ENCODE data around the gene SUGCT. TPM values are rescaled to one million over a fixed set of nuclear protein-coding genes. Genes with fewer than 3 reads are reported as not detected.

SUGCT gene
- total RNA-seq, 3 donors from 2014 or later: 7.6 to 19.1 (median 10.1) TPM

- no peak overlapping the region for H3K4me3 ChIP-seq
- TF ChIP-seq CTCF (IDR thresholded peaks at IDR 0.05): no peak
- intact Hi-C loops (cut with DNase I, micrococcal nuclease): loop anchor here in 1 of 2 donors (10.0 kb wide), 2 partner anchors 57 to 457 kb away; no protein-coding TSS in a partner anchor
- peaks cover 25% of the 10 kb centered on the region for H3K4me1 ChIP-seq (ENCODE audit: low read depth)
- ATAC-seq (peak; percentile 82), DNase-seq (peak in 1 of 3 donors; percentile 12)
- no peaks in the 10 kb centered on the region for H3K9me3 ChIP-seq
- H3K36me3 ChIP-seq (ENCODE audit: low read depth): no peaks in the 10 kb centered on the region
These were observed 747.4 kb downstream of the SUGCT start for GRCh38 chr7:40882071-40882658.

GRCh38 chr7:40883826-40884225 is 749.0 kb downstream of the SUGCT start:
- intact Hi-C loops (cut with DNase I, micrococcal nuclease): loop anchor here in 1 of 2 donors (10.0 kb wide), 2 partner anchors 59 to 459 kb away; no protein-coding TSS in a partner anchor
- TF ChIP-seq CTCF (IDR thresholded peaks at IDR 0.05): no peak
- H3K4me3 ChIP-seq: no peak overlapping the region
- H3K9me3 ChIP-seq: no peaks in the 10 kb centered on the region
- peaks cover 27% of the 10 kb centered on the region for H3K4me1 ChIP-seq (ENCODE audit: low read depth)
- no peak for ATAC-seq
- no peaks in the 10 kb centered on the region for H3K36me3 ChIP-seq (ENCODE audit: low read depth)
- no peak for DNase-seq

GRCh38 chr7:40884241-40884640 is 749.4 kb downstream of the SUGCT start:
- H3K9me3 ChIP-seq: no peaks in the 10 kb centered on the region
- no peak for TF ChIP-seq CTCF (IDR thresholded peaks at IDR 0.05)
- ATAC-seq (no peak), DNase-seq (no peak)
- no peaks in the 10 kb centered on the region for H3K36me3 ChIP-seq (ENCODE audit: low read depth)
- no peak overlapping the region for H3K4me3 ChIP-seq
- intact Hi-C loops (cut with DNase I, micrococcal nuclease): loop anchor here in 1 of 2 donors (10.0 kb wide), 2 partner anchors 59 to 459 kb away; no protein-coding TSS in a partner anchor
- H3K4me1 ChIP-seq (ENCODE audit: low read depth): peaks cover 30% of the 10 kb centered on the region

- DNase-seq: no peak
- TF ChIP-seq CTCF (IDR thresholded peaks at IDR 0.05): no peak
- Histone ChIP-seq H3K36me3 (ENCODE audit: low read depth) (no peaks in the 10 kb centered on the region), H3K9me3 (peaks cover 1% of the 10 kb centered on the region), H3K4me3 (no peak overlapping the region), H3K4me1 (ENCODE audit: low read depth) (peaks cover 22% of the 10 kb centered on the region)
- intact Hi-C loops (cut with DNase I, micrococcal nuclease): loop anchor here in 1 of 2 donors (10.0 kb wide), 2 partner anchors 61 to 461 kb away; no protein-coding TSS in a partner anchor
- ATAC-seq: no peak
These were observed 750.7 kb downstream of the SUGCT start for GRCh38 chr7:40885503-40885902.

GRCh38 chr7:40887099-40887498 is 752.3 kb downstream of the SUGCT start:
- TF ChIP-seq CTCF (IDR thresholded peaks at IDR 0.05): no peak
- Histone ChIP-seq H3K36me3 (ENCODE audit: low read depth) (no peaks in the 10 kb centered on the region), H3K4me3 (no peak overlapping the region), H3K9me3 (peaks cover 12% of the 10 kb centered on the region), H3K4me1 (ENCODE audit: low read depth) (peaks cover 12% of the 10 kb centered on the region)
- ATAC-seq: no peak
- intact Hi-C loops (cut with DNase I, micrococcal nuclease): loop anchor here in 1 of 2 donors (10.0 kb wide), 2 partner anchors 62 to 462 kb away; no protein-coding TSS in a partner anchor
- no peak for DNase-seq
